Measurements from ENCODE around the gene CA10.

CA10 gene

GRCh38 chr17:51818777-51819176 is 339.7 kb downstream of the CA10 start:
- H3K36me3 ChIP-seq (ENCODE audit: insufficient read depth) = no peaks in the 10 kb centered on the region
- H4K20me1 ChIP-seq (ENCODE audit: insufficient read depth) = no peaks in the 10 kb centered on the region
- peak overlapping the region; percentile 43 for H3K27ac ChIP-seq
- H3K4me3 ChIP-seq (IDR thresholded peaks at IDR 0.05; ENCODE audit: insufficient read depth, low read depth, low read length) = no peak overlapping the region
- peak overlapping the region; percentile 61; the same call in 1 of the 2 replicates for H3K4me2 ChIP-seq
- H3K27me3 ChIP-seq (ENCODE audit: insufficient read depth, low read depth) = no peaks in the 10 kb centered on the region
- peaks cover 19% of the 10 kb centered on the region for H3K4me1 ChIP-seq (ENCODE audit: low read depth, poor library complexity, severe bottlenecking)
- H2AFZ ChIP-seq (ENCODE audit: low read depth) = peak overlapping the region; percentile 58
- H3K79me2 ChIP-seq (ENCODE audit: insufficient read depth, low read depth) = no peaks in the 10 kb centered on the region
- no peak overlapping the region for H3K9ac ChIP-seq
- TF ChIP-seq CTCF (conservative IDR thresholded peaks at IDR 0.05; ENCODE audit: low read depth, low read length) = no peak

- no peak for TF ChIP-seq CTCF (conservative IDR thresholded peaks at IDR 0.05; ENCODE audit: low read depth, low read length)
- Histone ChIP-seq H3K79me2 (ENCODE audit: insufficient read depth, low read depth) (no peaks in the 10 kb centered on the region), H3K27ac (no peak overlapping the region), H3K4me3 (IDR thresholded peaks at IDR 0.05; ENCODE audit: insufficient read depth, low read depth, low read length) (no peak overlapping the region), H3K4me2 (no peak overlapping the region), H2AFZ (ENCODE audit: low read depth) (no peak overlapping the region), H3K36me3 (ENCODE audit: insufficient read depth) (no peaks in the 10 kb centered on the region), H3K27me3 (ENCODE audit: insufficient read depth, low read depth) (no peaks in the 10 kb centered on the region), H3K4me1 (ENCODE audit: low read depth, poor library complexity, severe bottlenecking) (peaks cover 19% of the 10 kb centered on the region), H4K20me1 (ENCODE audit: insufficient read depth) (no peaks in the 10 kb centered on the region), H3K9ac (no peak overlapping the region)
Measured at GRCh38 chr17:51817955-51818354, 340.6 kb downstream of the CA10 start.

GRCh38 chr17:51817117-51817516 is 341.4 kb downstream of the CA10 start:
- H3K27me3 ChIP-seq (ENCODE audit: insufficient read depth, low read depth) = no peaks in the 10 kb centered on the region
- H4K20me1 ChIP-seq (ENCODE audit: insufficient read depth) = no peaks in the 10 kb centered on the region
- no peak overlapping the region for H3K27ac ChIP-seq
- no peak overlapping the region for H3K9ac ChIP-seq
- no peak overlapping the region for H2AFZ ChIP-seq (ENCODE audit: low read depth)
- H3K36me3 ChIP-seq (ENCODE audit: insufficient read depth) = no peaks in the 10 kb centered on the region
- H3K4me2 ChIP-seq = no peak overlapping the region
- no peak for TF ChIP-seq CTCF (conservative IDR thresholded peaks at IDR 0.05; ENCODE audit: low read depth, low read length)
- H3K4me1 ChIP-seq (ENCODE audit: low read depth, poor library complexity, severe bottlenecking) = peaks cover 19% of the 10 kb centered on the region
- no peaks in the 10 kb centered on the region for H3K79me2 ChIP-seq (ENCODE audit: insufficient read depth, low read depth)
- H3K4me3 ChIP-seq (IDR thresholded peaks at IDR 0.05; ENCODE audit: insufficient read depth, low read depth, low read length) = no peak overlapping the region

- Histone ChIP-seq H3K4me1 (ENCODE audit: low read depth, poor library complexity, severe bottlenecking) (peaks cover 19% of the 10 kb centered on the region), H3K9ac (no peak overlapping the region), H2AFZ (ENCODE audit: low read depth) (no peak overlapping the region), H3K4me2 (no peak overlapping the region), H3K4me3 (IDR thresholded peaks at IDR 0.05; ENCODE audit: insufficient read depth, low read depth, low read length) (no peak overlapping the region), H3K36me3 (ENCODE audit: insufficient read depth) (no peaks in the 10 kb centered on the region), H3K27ac (no peak overlapping the region), H3K79me2 (ENCODE audit: insufficient read depth, low read depth) (no peaks in the 10 kb centered on the region), H4K20me1 (ENCODE audit: insufficient read depth) (no peaks in the 10 kb centered on the region), H3K27me3 (ENCODE audit: insufficient read depth, low read depth) (no peaks in the 10 kb centered on the region)
- no peak for TF ChIP-seq CTCF (conservative IDR thresholded peaks at IDR 0.05; ENCODE audit: low read depth, low read length)
Measured at GRCh38 chr17:51815097-51815496, 343.4 kb downstream of the CA10 start.
